ENCODE measurements around the gene TIMP4.
A peak's percentile ranks its signal among the peaks of the same experiment; 100 is the strongest.

TIMP4 gene

GRCh38 chr3:12185172-12185710, 26.5 kb upstream of the TIMP4 start:
- DNase-seq = no peak

GRCh38 chr3:12184541-12184940, 25.8 kb upstream of the TIMP4 start:
- no peak for DNase-seq

GRCh38 chr3:12182687-12183441, 24.2 kb upstream of the TIMP4 start:
- no peak for DNase-seq

DNA sequence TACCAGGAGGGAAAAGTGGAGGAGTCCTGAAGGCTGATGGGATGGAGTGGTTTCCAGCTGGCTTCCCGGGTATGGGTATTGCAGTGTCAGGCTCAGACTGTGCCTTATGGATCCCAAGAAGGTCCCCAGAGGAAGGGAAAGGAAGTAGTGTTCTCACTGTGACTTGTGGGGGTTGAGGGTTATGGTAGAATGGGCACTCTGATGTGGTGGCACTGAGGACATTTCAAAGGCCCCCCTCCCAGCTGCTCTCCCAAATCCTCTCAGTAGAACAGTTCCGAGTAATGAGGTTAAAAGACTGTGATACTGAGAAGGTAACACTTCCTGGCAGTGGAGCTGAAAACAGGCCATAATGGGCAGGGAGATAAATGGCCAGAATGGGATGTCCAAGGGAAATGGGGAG, 23.1 kb upstream of the TIMP4 start:
- no peak for DNase-seq

DNA sequence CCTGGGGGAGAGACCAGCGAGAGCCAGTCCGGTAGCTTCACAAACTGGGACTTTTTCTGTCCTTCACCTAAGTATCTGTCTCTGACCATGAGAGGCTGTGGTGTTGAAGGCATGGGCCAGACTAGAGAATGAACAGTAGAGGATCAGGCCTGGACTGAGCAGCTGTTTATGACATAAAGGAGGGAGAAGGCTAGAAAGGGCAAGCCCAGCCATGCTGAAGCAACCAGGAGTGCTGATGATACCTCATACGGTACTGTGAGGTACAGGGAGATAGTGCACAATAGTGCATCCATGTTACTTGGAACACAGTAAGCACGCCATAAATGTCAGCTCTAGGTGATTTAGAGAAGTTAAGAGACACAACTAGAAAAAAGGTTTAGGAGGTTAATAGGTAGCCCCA, 22.6 kb upstream of the TIMP4 start:
- no peak for DNase-seq

DNA sequence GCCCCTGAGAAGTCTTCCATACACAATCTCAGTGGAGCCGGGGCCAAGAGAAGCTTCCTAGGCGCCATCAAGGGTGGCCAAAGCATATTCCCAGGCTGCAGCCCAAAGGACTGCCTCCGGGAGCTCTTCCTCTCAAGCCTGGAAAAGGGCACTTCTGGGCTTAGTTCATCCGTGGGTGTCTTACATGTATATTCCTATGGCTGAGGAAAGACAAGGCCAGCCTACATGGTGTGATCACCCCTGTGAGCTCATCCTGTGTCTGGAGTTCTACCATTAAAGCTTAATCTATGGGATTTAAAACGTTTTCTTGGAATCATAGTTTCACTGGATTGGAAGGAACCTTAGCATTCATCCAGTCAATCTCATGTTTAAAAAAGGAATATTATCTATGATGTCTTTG, 21.9 kb upstream of the TIMP4 start:
- no peak for DNase-seq

DNA sequence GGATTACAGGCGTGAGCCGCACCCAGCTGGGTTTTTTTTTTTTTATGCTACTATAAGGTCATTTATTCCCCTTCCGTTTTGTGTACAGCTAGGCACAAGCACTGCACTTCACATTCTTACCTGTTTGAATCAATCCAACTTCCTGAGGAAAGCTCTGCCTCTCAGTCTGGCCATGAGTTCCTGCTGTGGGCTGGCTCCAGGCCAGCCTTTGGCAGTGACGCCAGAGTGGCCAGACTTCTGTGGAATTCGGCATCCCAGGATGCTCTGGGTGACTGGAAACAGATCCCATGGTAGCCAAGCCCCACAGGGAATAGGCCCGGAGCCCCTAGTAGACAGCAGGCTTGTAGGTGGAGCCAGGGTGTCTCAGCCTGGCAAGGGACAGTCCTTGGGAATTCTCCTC, 21.5 kb upstream of the TIMP4 start:
- DNase-seq = no peak

DNA sequence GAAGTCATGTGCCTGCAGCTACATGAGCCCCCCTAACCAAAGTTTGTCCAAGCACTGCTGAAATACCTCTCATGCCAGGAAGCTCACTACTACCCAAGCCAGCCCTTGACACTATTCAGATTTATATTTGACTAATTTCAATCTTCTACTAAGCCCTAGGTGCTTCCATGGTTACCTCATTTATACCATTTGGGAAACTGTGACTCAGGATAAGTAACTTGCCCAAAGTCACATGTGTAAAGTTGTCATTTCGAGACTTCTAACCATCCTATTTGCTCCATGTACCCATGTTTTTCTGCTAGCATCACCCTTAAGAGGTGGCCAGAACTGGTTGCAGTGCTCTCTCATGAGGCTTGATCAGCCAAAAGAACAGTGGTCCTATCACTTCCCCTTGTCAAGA, 20.7 kb upstream of the TIMP4 start:
- DNase-seq = no peak

DNA sequence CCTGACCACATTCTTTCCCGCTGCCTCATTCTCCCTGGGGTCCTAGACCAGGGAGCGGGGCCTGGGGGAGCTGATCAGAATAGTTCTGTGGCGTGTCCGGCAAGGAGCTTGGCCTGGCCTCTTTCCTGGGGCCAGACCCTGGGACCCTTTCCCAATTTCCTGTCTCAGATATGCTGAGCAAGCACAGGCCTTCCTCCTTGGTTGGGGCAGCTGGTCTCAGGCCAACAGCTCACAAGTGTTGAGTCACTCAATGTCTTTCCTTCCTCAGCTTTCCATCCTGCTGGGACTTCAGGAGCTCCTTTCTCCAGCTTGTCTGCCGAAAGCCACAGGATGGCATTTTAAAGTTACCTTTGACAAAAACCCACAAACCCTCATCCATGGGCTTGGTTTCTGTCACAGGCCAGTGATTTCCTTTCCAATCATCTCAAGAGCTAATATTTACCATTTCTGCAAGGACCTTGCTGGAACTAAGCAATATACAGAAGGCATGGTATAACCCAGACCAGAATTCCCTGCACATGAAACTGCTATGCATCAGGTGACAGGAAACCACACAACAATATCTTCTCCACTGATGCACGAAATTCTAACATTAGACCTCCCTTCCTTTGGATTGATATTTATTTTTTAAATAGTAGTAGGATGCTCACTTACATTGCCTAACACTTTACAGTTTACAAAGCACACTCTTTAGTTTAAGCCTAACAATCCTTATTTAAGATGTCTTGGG, 19.5 kb upstream of the TIMP4 start:
- no peak for DNase-seq

GRCh38 chr3:12177126-12177525, 18.4 kb upstream of the TIMP4 start:
- no peak for DNase-seq

GRCh38 chr3:12175844-12176453, 17.2 kb upstream of the TIMP4 start:
- peak; percentile 49 for DNase-seq

DNA sequence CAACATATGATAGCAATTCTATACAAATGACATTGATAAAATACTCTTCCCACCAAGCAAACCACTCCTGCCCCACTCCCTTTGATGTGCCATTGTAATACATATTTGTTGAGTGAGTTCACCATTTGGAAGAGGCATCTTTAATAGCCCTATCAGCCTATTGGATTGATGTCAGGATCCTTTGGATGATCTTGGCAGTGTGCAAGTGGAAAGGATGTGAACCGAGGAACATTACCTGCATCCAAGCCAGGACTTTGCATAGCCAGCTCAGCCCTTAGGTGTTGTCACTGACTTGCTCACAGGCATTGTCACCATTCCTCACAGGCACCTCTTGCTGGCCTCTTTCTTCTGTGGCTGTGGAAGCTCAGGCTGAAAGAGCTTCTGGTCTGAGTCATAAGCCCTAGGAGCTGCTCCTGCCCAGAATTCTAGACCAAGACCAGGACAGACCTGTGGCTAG, 16.5 kb upstream of the TIMP4 start:
- no peak for DNase-seq

GRCh38 chr3:12170207-12170606, 11.5 kb upstream of the TIMP4 start:
- DNase-seq = no peak

DNA sequence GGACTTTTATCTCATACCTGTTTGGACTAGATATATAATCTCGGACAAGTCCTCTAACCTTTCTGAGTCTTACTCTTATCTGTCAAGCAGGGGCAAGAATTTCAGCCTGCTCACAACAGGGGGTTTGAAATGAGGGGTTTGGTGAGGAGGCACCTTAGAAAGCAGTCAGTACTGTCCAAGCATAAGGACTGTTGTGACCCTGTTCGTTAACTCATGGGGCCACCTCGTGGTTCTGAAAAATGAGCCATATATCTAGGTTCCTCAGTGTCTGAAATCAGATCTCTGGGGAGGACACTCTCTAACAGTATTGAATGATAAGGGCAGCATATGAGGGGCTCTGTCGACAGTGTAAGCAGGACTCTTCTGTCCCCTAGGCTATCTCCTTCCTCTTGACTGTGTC, 7.2 kb upstream of the TIMP4 start:
- no peak for DNase-seq

DNA sequence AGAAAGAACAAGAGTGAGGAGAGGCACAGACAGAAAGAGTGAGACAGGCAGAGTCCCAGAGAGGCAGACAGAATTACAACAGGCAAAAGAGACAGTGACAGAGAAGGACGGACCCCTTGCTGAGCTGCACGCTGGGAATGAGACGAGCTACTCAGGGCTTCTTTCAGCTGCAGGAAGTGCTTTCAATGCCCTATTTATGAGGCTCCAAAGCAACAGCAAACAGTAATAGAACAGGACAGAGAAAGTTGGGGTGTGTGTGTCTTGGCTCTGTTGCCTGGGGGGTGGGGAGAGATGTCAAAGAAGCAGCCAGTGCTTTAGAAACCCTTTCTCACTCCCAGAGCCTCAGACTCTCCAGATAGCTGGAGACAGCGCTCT, 502 bp upstream of the TIMP4 start:
- DNase-seq = peak; percentile 66

GRCh38 chr3:12157026-12157425, 1.7 kb downstream of the TIMP4 start:
- no peak for DNase-seq

DNA sequence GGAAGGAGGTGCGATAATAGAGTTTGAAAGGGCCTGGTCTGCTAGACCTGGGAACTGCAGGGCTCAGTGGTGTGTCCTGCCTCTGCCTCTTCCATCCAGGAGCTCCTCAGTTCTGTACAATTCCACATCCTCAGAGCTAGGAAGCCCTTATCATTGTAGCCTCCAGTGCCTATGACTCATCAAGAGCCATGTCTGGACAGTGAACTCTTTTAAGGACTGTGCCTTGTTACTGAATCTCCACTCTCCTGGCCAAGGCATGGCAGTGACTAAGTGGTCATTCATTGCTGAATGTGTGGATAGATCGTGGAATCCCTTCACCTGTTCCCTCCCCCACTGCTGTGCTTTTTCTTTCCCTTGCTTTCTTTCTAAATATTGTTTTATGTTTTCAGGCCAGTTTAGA, 2.9 kb downstream of the TIMP4 start:
- no peak for DNase-seq

DNA sequence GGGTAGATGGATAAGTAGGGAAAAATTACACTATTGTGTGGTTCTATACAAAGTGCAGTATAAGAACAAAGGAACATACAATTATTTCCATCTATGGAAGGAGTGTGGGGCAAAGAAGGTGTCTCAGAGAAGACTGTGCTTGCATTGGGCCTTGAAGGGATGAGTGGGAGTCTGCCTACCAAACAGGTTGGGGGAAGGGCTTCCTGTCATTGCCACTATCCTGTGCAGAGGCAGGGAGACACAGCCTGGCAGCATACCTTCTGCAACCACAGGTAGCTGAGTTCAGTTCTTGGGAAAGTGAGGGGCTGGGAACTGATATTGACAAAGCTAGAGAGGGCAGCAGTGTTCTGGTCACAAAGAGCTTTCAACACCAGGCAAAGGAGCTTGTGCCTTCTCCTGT, 3.4 kb downstream of the TIMP4 start:
- DNase-seq = no peak

GRCh38 chr3:12154151-12154550, 4.6 kb downstream of the TIMP4 start:
- no peak for DNase-seq

GRCh38 chr3:12150112-12150511, 8.6 kb downstream of the TIMP4 start:
- no peak for DNase-seq

DNA sequence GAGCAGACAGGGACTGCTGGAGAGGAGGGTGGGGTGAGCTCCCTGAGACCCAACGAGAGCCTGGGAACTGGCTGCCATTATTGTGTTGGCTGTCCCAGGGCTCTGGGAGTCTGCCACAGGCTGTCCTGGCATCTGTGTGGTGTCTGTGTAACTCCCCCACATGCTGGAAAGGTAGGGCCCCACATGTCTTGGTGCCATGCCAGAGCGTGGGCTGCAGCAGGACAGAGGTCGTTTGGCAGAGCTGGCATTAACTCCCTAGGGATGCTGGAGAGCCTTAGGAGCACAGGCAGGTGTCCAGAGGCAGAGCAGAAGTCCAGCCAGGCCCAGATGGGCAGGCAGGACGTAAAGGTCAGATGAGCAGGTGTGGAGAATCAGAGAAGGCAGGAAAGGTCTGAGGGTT, 9.7 kb downstream of the TIMP4 start:
- no peak for DNase-seq

DNA sequence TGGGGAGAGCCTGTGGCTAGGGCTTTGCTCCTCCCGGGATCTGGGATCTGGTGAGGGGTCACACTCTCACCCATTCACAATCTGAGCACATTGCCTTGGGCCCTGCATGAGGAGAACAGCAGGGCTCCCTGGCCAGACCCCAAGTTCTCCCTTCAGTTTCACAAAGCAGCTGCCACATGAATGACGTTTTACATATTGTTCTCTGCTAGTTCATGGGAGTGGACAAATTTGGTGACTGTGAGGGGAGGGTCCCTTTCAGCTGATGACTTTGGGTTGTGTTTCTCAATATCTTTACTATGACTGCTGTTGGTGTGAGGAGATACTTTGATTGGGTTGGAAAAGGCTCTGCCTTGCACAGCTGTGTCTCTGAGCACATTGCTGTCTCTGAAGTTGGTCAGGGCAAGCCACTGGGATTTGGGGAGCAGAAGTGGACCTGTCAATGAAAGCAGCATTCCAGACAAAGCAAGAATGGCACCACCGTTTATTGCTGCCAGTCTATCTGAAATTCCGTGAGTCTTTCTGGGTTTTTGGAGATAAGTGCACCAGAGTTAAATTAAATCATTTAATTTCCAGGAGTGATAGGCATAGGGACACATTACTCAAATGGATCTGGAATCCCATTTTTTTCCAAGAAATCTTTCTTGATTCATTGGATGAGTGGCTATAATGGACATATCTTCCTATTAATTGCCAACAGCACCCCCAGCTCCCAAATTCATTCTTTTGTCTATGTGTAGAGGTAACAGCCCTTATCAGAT, 10.3 kb downstream of the TIMP4 start:
- DNase-seq = no peak
